HCT116 (cell line): ENCODE measurements around the gene ZFPL1. TPM values are rescaled to one million over a fixed set of nuclear protein-coding genes. Genes with fewer than 3 reads are reported as not detected.

Experiments used
- ATAC-seq: fragments of 200-7000 bp; cut with Tn5 transposase; 2 replicates; pipeline ENCODE4 v1.9.1; 2020; ENCODE audit warnings: mild to moderate bottlenecking, moderate library complexity
- BruUV-seq: library from RNA; stranded (reverse); fragments of 400-500 nt; replicated peaks from 2 replicates; lab custom pipeline; 2021; lab: Mats Ljungman, UMichigan
- CTCF ChIA-PET: fragments of 300-600 bp; sonication (Branson Sonifier 250); formaldehyde crosslinking; loops from one replicate; lab custom pipeline; 2021; ENCODE audit warnings: antibody characterized with exemption; lab: Charles Lee
- POLR2A ChIA-PET: fragments of 300-600, 350-600 bp; sonication (Branson Sonifier 250); formaldehyde crosslinking; loops from one replicate; lab custom pipeline; 2021; ENCODE audit warnings: antibody characterized with exemption; lab: Charles Lee
- RAD21 ChIA-PET, 2 experiments: fragments of 300-600 bp; sonication (Branson Sonifier 250); formaldehyde crosslinking; loops; one replicate each; lab custom pipeline; 2023; ENCODE audit warnings: low total read pairs in 2 of 2; ENCODE audit not compliant: uncharacterized antibody in 2 of 2, unreplicated experiment in 2 of 2, low non-redundant PET in 1 of 2; lab: Charles Lee
- DNase-seq: peaks from one replicate; pipeline ENCODE4 v3.0.0-alpha.2; 2010; ENCODE audit warnings: low read depth, low spot score
- H2AFZ ChIP-seq: fragments of 200-600 bp; shearing (Covaris generic), sonication (generic); 2 replicates; pipeline ENCODE4 v1.6.1; 2017; ENCODE audit warnings: low read depth, mixed run types, mixed read lengths, antibody characterized with exemption, low read length; ENCODE audit not compliant: poor library complexity, severe bottlenecking
- H3K27ac ChIP-seq: 2 replicates; pipeline ENCODE4 v1.5.1; 2012; ENCODE audit warnings: low read depth, low read length
- H3K27me3 ChIP-seq: fragments of 200-600 bp; sonication (generic); 2 replicates; pipeline ENCODE4 v1.6.1; 2016; ENCODE audit warnings: mixed run types, low read length, mixed read lengths; ENCODE audit not compliant: insufficient read depth
- H3K36me3 ChIP-seq, 2 experiments: fragments of 200-500 bp in 1 of 2; fragments of 200-600 bp in 1 of 2; sonication (Bioruptor generic) in 1 of 2; sonication (generic) in 1 of 2; 2 replicates each; pipeline versions ENCODE4 v1.5.1 to v1.6.1; 2014 to 2016; ENCODE audit warnings: low read length in 2 of 2, inconsistent platforms in 1 of 2, mixed read lengths in 1 of 2, mixed run types in 1 of 2; ENCODE audit not compliant: insufficient read depth in 2 of 2, control insufficient read depth in 1 of 2
- H3K4me1 ChIP-seq, 2 experiments: fragments of 200-600 bp in 1 of 2; sonication (generic) in 1 of 2; 2 replicates each; pipeline versions ENCODE4 v1.5.1 to v1.6.1; 2012 to 2017; ENCODE audit warnings: low read length in 2 of 2, inconsistent platforms in 1 of 2, mild to moderate bottlenecking in 1 of 2, mixed read lengths in 1 of 2, mixed run types in 1 of 2, moderate library complexity in 1 of 2; ENCODE audit not compliant: insufficient read depth in 2 of 2, control insufficient read depth in 1 of 2
- H3K4me2 ChIP-seq: fragments of 200-600 bp; sonication (generic); 2 replicates; pipeline ENCODE4 v1.6.1; 2017; ENCODE audit warnings: mixed run types, low read length, mixed read lengths
- H3K4me3 ChIP-seq, 2 experiments: fragments of 200-600 bp in 1 of 2; sonication (generic) in 1 of 2; replicated peaks in 1 of 2; 2 replicates each; pipeline ENCODE4 v1.5.1; 2011 to 2016; ENCODE audit warnings: low read length in 2 of 2, control low read depth in 1 of 2, low read depth in 1 of 2, mild to moderate bottlenecking in 1 of 2, mixed read lengths in 1 of 2, mixed run types in 1 of 2
- H3K79me2 ChIP-seq: fragments of 200-600 bp; sonication (generic); 2 replicates; pipeline ENCODE4 v1.6.1; 2017; ENCODE audit warnings: mild to moderate bottlenecking, mixed run types, low read length, moderate library complexity, mixed read lengths; ENCODE audit not compliant: insufficient read depth
- H3K9ac ChIP-seq: fragments of 200-600 bp; sonication (generic); 2 replicates; pipeline ENCODE4 v1.6.1; 2016; ENCODE audit warnings: low read length, mixed read lengths
- H3K9me2 ChIP-seq: fragments of 200-600 bp; sonication (generic), shearing (Covaris generic); 2 replicates; pipeline ENCODE4 v1.6.1; 2017; ENCODE audit warnings: mixed run types, mild to moderate bottlenecking, moderate library complexity; ENCODE audit not compliant: insufficient read depth
- H3K9me3 ChIP-seq, 2 experiments: fragments of 200-500 bp in 1 of 2; fragments of 200-600 bp in 1 of 2; sonication (Bioruptor generic) in 1 of 2; sonication (generic) in 1 of 2; 2 replicates each; pipeline ENCODE4 v1.6.1; 2014 to 2017; ENCODE audit warnings: low read length in 2 of 2, mixed read lengths in 2 of 2, inconsistent platforms in 1 of 2, low read depth in 1 of 2, mild to moderate bottlenecking in 1 of 2, mixed run types in 1 of 2, moderate library complexity in 1 of 2; ENCODE audit not compliant: control insufficient read depth in 1 of 2, insufficient read depth in 1 of 2
- H4K20me1 ChIP-seq: fragments of 200-600 bp; sonication (generic), shearing (Covaris generic); 2 replicates; pipeline ENCODE4 v1.6.1; 2017; ENCODE audit warnings: mixed run types, mild to moderate bottlenecking, moderate library complexity; ENCODE audit not compliant: insufficient read depth
- EZH2phosphoT487 ChIP-seq: fragments of 200-600 bp; IDR thresholded peaks from 2 replicates; pipeline ENCODE4 v1.6.1; 2018; ENCODE audit warnings: antibody characterized with exemption, borderline replicate concordance
- MAX ChIP-seq: IDR thresholded peaks from 2 replicates; pipeline ENCODE4 v1.6.1; 2012
- POLR2AphosphoS5 ChIP-seq: IDR thresholded peaks from 2 replicates; pipeline ENCODE4 v1.6.1; 2011; ENCODE audit warnings: mild to moderate bottlenecking, low read depth, low read length, moderate library complexity
- intact Hi-C: fragments of 100-400 bp; cut with micrococcal nuclease; formaldehyde crosslinking; loops from 2 replicates; pipeline ENCODE4 v1.10.0; 2022
- total RNA-seq: library from RNA; stranded (reverse); gene quantifications from one replicate; pipeline ENCODE4 v1.2.1, GENCODE V29; 2021; ENCODE audit not compliant: unreplicated experiment

ZFPL1 gene
- total RNA-seq, 1 experiment from 2014 or later, result 35.3 TPM

GRCh38 chr11:65127473-65128181 is 43.6 kb downstream of the ZFPL1 start:
- ATAC-seq, result peak; percentile 9; the same call in 1 of the 2 replicates
- POLR2A ChIA-PET, result no interaction called here
- BruUV-seq, result no TSS peak

GRCh38 chr11:65128182-65129145 is 44.4 kb downstream of the ZFPL1 start:
- no peak for DNase-seq
- no TSS peak for BruUV-seq
- intact Hi-C loops, result no loop called here
- Histone ChIP-seq H3K4me3 (no peak overlapping the region), H3K9me3 (no peaks in the 10 kb centered on the region), H3K4me1 (peaks cover 4 to 13% of the 10 kb centered on the region in 2 experiments; a peak in 3 of 4 replicates), H3K9ac (no peak overlapping the region), H4K20me1 (no peaks in the 10 kb centered on the region), H3K36me3 (peaks cover 34 to 70% of the 10 kb centered on the region in 2 experiments), H3K4me2 (no peak overlapping the region), H3K27ac (no peak overlapping the region), H2AFZ (no peak overlapping the region), H3K79me2 (peaks cover 41% of the 10 kb centered on the region), H3K9me2 (no peaks in the 10 kb centered on the region)
- no peak; the same call in 1 of the 2 replicates for ATAC-seq
- POLR2A ChIA-PET, result no interaction called here
- TF ChIP-seq EZH2phosphoT487, result no peak
- peak; percentile 15 for TF ChIP-seq POLR2AphosphoS5
- TF ChIP-seq, all 23 proteins: peak for 1
- no peaks in the 10 kb centered on the region for H3K27me3 ChIP-seq
- ChIA-PET CTCF (no interaction called here), RAD21 (no interaction called here)

More at GRCh38 chr11:65127473-65128181, 43.6 kb downstream of the ZFPL1 start:
- peaks cover 41% of the 10 kb centered on the region for H3K79me2 ChIP-seq
- no peaks in the 10 kb centered on the region for H4K20me1 ChIP-seq
- RAD21 ChIA-PET, result no interaction called here
- H3K27me3 ChIP-seq, result no peaks in the 10 kb centered on the region
- H3K9me3 ChIP-seq, result no peaks in the 10 kb centered on the region
- TF ChIP-seq MAX (no peak), POLR2AphosphoS5 (peak; percentile 7)
- TF ChIP-seq, all 23 proteins: peak for 1
- intact Hi-C loops, result no loop called here
- CTCF ChIA-PET, result interaction anchor here (1.3 kb wide), 1 partner anchor 52 kb away, joined by 3 read pairs; no protein-coding TSS in a partner anchor
- no peaks in the 10 kb centered on the region for H3K9me2 ChIP-seq
- DNase-seq, result no peak
- 0 out of 2 replicates have a peak overlapping the region, but pooled peaks have one; percentile 7 for H3K27ac ChIP-seq
- no peak overlapping the region for H2AFZ ChIP-seq
- no peak overlapping the region for H3K9ac ChIP-seq
- peaks cover 34 to 68% of the 10 kb centered on the region in 2 experiments for H3K36me3 ChIP-seq
- peaks cover 3 to 11% of the 10 kb centered on the region in 2 experiments; a peak in 3 of 4 replicates for H3K4me1 ChIP-seq
- H3K4me3 ChIP-seq, result no peak overlapping the region
- no peak overlapping the region for H3K4me2 ChIP-seq
